ENCODE results near the gene LACC1. TPM values are rescaled to one million over a fixed set of nuclear protein-coding genes. Genes with fewer than 3 reads are reported as not detected.

Gene LACC1
- total and polyA plus RNA-seq, 2 of the 13 experiments (the other 11 are each of a cell fraction or from before 2014, with no cell fraction given), result 0.92 to 1.7 TPM

GRCh38 chr13:43905435-43906031 is 25.8 kb downstream of the LACC1 start (continued):
- TF ChIP-seq ARID3A (IDR thresholded peaks at IDR 0.05; ENCODE audit: low read depth, low read length) (0 out of 2 replicates have a peak, but pooled peaks have one; percentile 30), SRSF9 (IDR thresholded peaks at IDR 0.05; ENCODE audit: borderline replicate concordance, insufficient read depth, low read depth, low read length, poor library complexity, severe bottlenecking) (no peak)

GRCh38 chr13:43908156-43909126 is 28.7 kb downstream of the LACC1 start:
- Histone ChIP-seq H3K4me3 (replicated peaks in 1 of 3; ENCODE audit: insufficient read depth in 1 of 3, low read depth in 2 of 3, low read length in 3 of 3) (no peak overlapping the region), H3K4me2 (ENCODE audit: low read depth, low read length) (no peak overlapping the region), H3K36me3 (replicated peaks in 1 of 2; ENCODE audit: control insufficient read depth in 1 of 2, insufficient read depth in 2 of 2, low read length in 2 of 2) (no peaks in the 10 kb centered on the region), H2AFZ (ENCODE audit: low read length) (no peak overlapping the region), H3K4me1 (ENCODE audit: insufficient read depth, low read length) (no peaks in the 10 kb centered on the region), H4K20me1 (ENCODE audit: insufficient read depth, low read length) (no peaks in the 10 kb centered on the region), H3K27ac (ENCODE audit: extremely low read length, insufficient read depth, low read length) (no peak overlapping the region), H3K9ac (ENCODE audit: insufficient read depth, low read depth, low read length) (no peak overlapping the region), H3K27me3 (ENCODE audit: control insufficient read depth in 1 of 2, insufficient read depth in 2 of 2, low read length in 2 of 2) (no peaks in the 10 kb centered on the region), H3K79me2 (ENCODE audit: insufficient read depth, low read length) (no peaks in the 10 kb centered on the region), H3K9me3 (ENCODE audit: low read length) (no peaks in the 10 kb centered on the region)
- POLR2A ChIA-PET, result no interaction called here
- no peak for FAIRE-seq
- TF ChIP-seq MAFK (conservative IDR thresholded peaks at IDR 0.05 in 1 of 2, IDR thresholded peaks at IDR 0.05 in 1 of 2; ENCODE audit: low read length in 2 of 2), result peak; percentile 27 to 42; a peak in 1 of 4 replicates
- no peak for TF ChIP-seq FOXJ3 (CRISPR knock-in tag; IDR thresholded peaks at IDR 0.05; ENCODE audit: borderline replicate concordance)
- TF ChIP-seq MAFF (IDR thresholded peaks at IDR 0.05; ENCODE audit: low read depth, low read length), result 0 out of 2 replicates have a peak, but pooled peaks have one; percentile 12
- TF ChIP-seq SMC3 (IDR thresholded peaks at IDR 0.05; ENCODE audit: low read length), result peak; percentile 13; the same call in 1 of the 2 replicates
- TF ChIP-seq CTCF (CRISPR knock-in tag; IDR thresholded peaks at IDR 0.05), result peak; percentile 48
- DNase-seq (ENCODE audit: low spot score), result peak; percentile 20
- intact Hi-C loops (cut with micrococcal nuclease; ENCODE audit: unreplicated experiment) (loop anchor here (1.0 to 10.0 kb wide), 2 partner anchors 140 to 1066 kb away; no protein-coding TSS in a partner anchor), in situ Hi-C loops (cut with HindIII; ENCODE audit: extremely low pct_ligation_motif_present, low pct_unique_long_range_greater_than_20kb) (loop anchor here (5.0 to 25.0 kb wide), 4 partner anchors 139 to 1054 kb away; no protein-coding TSS in a partner anchor)
- ATAC-seq, result no peak
- CTCF ChIA-PET (ENCODE audit: low intra/inter-chr PET ratio, low total read pairs), result interaction anchor here (1.4 to 2.6 kb wide), 3 partner anchors 140 to 562 kb away, joined by 5 to 12 read pairs (median 7); no protein-coding TSS in a partner anchor
- 4% methylated on average over 2 of the region's 2 CpGs for WGBS (ENCODE audit: low lambda C conversion rate)
- no TSS peak for BruUV-seq (replicated peaks)

Measured in HepG2 (cell line).